ENCODE results near the gene KANK2.
"Not testable (repeated sequence)": the region's sequence is repeated elsewhere in the genome, so short reads cannot be mapped to it uniquely, and the experiment has no call there.

Gene KANK2

GRCh38 chr19:11137542-11138384, 59.6 kb downstream of the KANK2 start:
- peak; percentile 93 for DNase-seq

- no peak for DNase-seq
Observed at GRCh38 chr19:11136400-11137101, 60.8 kb downstream of the KANK2 start.

GRCh38 chr19:11131471-11131870, 65.9 kb downstream of the KANK2 start:
- DNase-seq, result no peak

- peak; percentile 74 for DNase-seq
Observed at GRCh38 chr19:11130824-11131455, 66.4 kb downstream of the KANK2 start.

GRCh38 chr19:11127905-11128304, 69.4 kb downstream of the KANK2 start:
- no peak for DNase-seq

GRCh38 chr19:11125994-11126685, 71.2 kb downstream of the KANK2 start:
- DNase-seq, result peak; percentile 80

- not testable (repeated sequence) for DNase-seq
Observed at GRCh38 chr19:11124157-11124556, 73.2 kb downstream of the KANK2 start.

GRCh38 chr19:11123114-11123513, 74.2 kb downstream of the KANK2 start:
- no peak for DNase-seq

- not testable (repeated sequence) for DNase-seq
Observed at GRCh38 chr19:11121963-11122362, 75.4 kb downstream of the KANK2 start.

GRCh38 chr19:11116507-11116906, 80.8 kb downstream of the KANK2 start:
- no peak for DNase-seq

GRCh38 chr19:11115895-11116446, 81.4 kb downstream of the KANK2 start:
- no peak for DNase-seq

- no peak for DNase-seq
Observed at GRCh38 chr19:11115042-11115441, 82.3 kb downstream of the KANK2 start.
